Right atrium auricular region (tissue), 2 donors: Measurements from ENCODE around the gene PEX7. TPM values are rescaled to one million over a fixed set of nuclear protein-coding genes. Genes with fewer than 3 reads are reported as not detected.
A peak's percentile ranks its signal among the peaks of the same experiment; 100 is the strongest.

Experiments
- DNase-seq: peaks from one replicate; pipeline ENCODE4 v3.0.0-alpha.2; 2019; ENCODE audit warnings: low spot score
- H3K27ac ChIP-seq, 2 donors: fragments of 200-600 bp; sonication (generic); 1 replicate in 1 of 2; 2 replicates in 1 of 2; pipeline ENCODE4 v1.5.1; 2016 to 2019
- H3K27me3 ChIP-seq, 2 donors: fragments of 200-600 bp; sonication (generic); one replicate each; pipeline versions ENCODE4 v1.5.1 to v1.6.0; 2017 to 2019
- H3K36me3 ChIP-seq: fragments of 200-600 bp; sonication (generic); one replicate; pipeline ENCODE4 v1.5.1; 2016
- H3K4me1 ChIP-seq, 2 donors: fragments of 200-600 bp; sonication (generic); one replicate each; pipeline versions ENCODE4 v1.5.1 to v1.6.0; 2017 to 2019
- H3K4me3 ChIP-seq, 2 donors: fragments of 200-600 bp; sonication (generic); 1 replicate in 1 of 2; 2 replicates in 1 of 2; pipeline ENCODE4 v1.5.1; 2017 to 2019; ENCODE audit warnings: mild to moderate bottlenecking in 1 of 2, moderate library complexity in 1 of 2
- H3K9me3 ChIP-seq, 2 donors: fragments of 200-600 bp; sonication (generic); one replicate each; pipeline ENCODE4 v1.5.1; 2019
- total RNA-seq, 2 donors: library from RNA; depleted of rRNA; stranded (reverse); fragments of >200 nt; gene quantifications; one replicate each; pipeline ENCODE4 v1.1.0, GENCODE V29; 2016
- TF ChIP-seq, protein P1 (sequence below), 2 donors: fragments of 200-600 bp; sonication (generic); IDR thresholded peaks; one replicate each; pipeline ENCODE4 v1.5.1; 2019; ENCODE audit warnings: antibody characterized with exemption in 2 of 2

The PEX7 gene
- 10 to 100 TPM in 1 of 2 donors, 1 to 10 TPM in 1; 7.2 to 14.5 TPM for total RNA-seq

- TF ChIP-seq, protein P1, sequence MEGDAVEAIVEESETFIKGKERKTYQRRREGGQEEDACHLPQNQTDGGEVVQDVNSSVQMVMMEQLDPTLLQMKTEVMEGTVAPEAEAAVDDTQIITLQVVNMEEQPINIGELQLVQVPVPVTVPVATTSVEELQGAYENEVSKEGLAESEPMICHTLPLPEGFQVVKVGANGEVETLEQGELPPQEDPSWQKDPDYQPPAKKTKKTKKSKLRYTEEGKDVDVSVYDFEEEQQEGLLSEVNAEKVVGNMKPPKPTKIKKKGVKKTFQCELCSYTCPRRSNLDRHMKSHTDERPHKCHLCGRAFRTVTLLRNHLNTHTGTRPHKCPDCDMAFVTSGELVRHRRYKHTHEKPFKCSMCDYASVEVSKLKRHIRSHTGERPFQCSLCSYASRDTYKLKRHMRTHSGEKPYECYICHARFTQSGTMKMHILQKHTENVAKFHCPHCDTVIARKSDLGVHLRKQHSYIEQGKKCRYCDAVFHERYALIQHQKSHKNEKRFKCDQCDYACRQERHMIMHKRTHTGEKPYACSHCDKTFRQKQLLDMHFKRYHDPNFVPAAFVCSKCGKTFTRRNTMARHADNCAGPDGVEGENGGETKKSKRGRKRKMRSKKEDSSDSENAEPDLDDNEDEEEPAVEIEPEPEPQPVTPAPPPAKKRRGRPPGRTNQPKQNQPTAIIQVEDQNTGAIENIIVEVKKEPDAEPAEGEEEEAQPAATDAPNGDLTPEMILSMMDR (IDR thresholded peaks at IDR 0.05), result peak; percentile 44 to 74
- H3K4me3 ChIP-seq, result peak within 1 kb of the TSS; percentile 64 to 73
- peak; percentile 93 for DNase-seq
- H3K4me1 ChIP-seq, result peaks cover 0 to 14% of the 10 kb centered on the region in 2 donors
- peak within 1 kb of the TSS; percentile 88 to 89 for H3K27ac ChIP-seq
- H3K9me3 ChIP-seq, result no peaks in the 10 kb centered on the region
- H3K36me3 ChIP-seq, result no peaks in the 10 kb centered on the region
- no peaks in the 10 kb centered on the region for H3K27me3 ChIP-seq
Measured at GRCh38 chr6:136822376-136823127, at the start of gene PEX7. Gene PEX7, plus strand, starts transcription at chr6:136822592. Its CDS starts 74 bp downstream, at chr6:136822666.

DNA sequence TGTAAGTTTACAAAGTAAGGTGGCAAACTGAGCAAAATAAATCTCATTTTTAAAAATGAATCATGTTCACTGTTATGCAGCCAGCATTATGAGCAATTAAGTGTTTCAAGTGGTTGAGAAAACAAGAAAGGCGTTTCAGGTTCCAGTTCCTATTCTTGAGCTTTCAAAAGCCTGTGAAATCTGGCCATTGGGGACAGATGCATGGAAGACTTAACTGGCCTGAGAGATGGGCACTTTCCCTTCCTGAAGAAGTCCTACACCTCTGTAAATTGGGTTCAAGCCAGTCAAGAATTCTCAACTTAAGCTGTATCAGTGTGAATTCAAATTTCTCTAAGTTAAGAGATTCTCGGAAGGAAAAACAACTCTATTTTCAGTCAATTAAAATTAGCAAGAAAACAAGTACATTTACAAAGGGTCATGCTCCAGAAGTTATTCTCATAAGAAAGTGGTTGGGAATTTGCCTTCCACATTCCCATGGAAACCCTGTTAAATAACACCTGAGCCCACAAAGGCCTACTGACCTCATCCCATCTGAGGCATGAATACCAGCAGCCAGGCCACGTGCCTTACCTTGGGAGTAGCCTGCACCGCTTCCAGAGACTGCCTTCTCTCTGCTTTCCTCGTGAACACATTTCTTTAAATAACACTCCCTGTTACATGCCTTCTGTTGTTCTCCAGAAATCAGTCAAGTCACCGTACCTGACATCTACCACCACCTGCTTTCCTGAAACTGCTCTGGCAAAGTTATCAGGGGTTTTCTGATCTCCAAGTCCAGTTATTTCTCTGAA, 49.5 kb upstream of the PEX7 start:
- Histone ChIP-seq H3K27me3 (no peaks in the 10 kb centered on the region), H3K27ac (no peak overlapping the region), H3K9me3 (no peaks in the 10 kb centered on the region), H3K36me3 (no peaks in the 10 kb centered on the region), H3K4me1 (peaks cover 0 to under 1% of the 10 kb centered on the region in 2 donors), H3K4me3 (no peak overlapping the region)
- TF ChIP-seq, protein P1 (IDR thresholded peaks at IDR 0.05), result no peak
- DNase-seq, result no peak

DNA sequence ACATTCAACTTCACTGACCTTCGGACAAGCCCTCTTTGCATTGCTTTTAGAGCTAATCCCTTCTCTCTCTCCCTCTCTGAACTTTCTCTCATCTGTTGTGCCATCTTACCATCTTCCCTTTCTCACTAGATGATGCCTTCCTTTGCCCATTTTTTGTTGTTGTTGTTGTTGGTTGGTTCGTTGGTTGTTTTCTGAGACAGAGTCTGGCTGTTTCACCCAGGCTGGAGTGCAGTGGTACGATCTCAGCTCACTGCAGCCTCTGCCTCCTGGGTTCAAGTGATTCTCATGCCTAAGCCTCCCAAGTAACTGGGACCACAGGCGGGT, 49.0 kb upstream of the PEX7 start:
- no peaks in the 10 kb centered on the region for H3K27me3 ChIP-seq

GRCh38 chr6:136774228-136775041, 48.0 kb upstream of the PEX7 start:
- Histone ChIP-seq H3K27me3 (no peaks in the 10 kb centered on the region), H3K4me3 (no peak overlapping the region), H3K36me3 (no peaks in the 10 kb centered on the region), H3K9me3 (no peaks in the 10 kb centered on the region), H3K27ac (peak overlapping the region in 1 of 2 donors; percentile 11), H3K4me1 (peaks cover 0 to under 1% of the 10 kb centered on the region in 2 donors)
- no peak for DNase-seq
- TF ChIP-seq, protein P1 (IDR thresholded peaks at IDR 0.05), result no peak

More for the DNA sequence above, 49.0 kb upstream of the PEX7 start:
- Histone ChIP-seq H3K36me3 (no peaks in the 10 kb centered on the region), H3K9me3 (no peaks in the 10 kb centered on the region), H3K4me3 (no peak overlapping the region), H3K27ac (no peak overlapping the region), H3K4me1 (no peaks in the 10 kb centered on the region)
- no peak for DNase-seq
- TF ChIP-seq, protein P1 (IDR thresholded peaks at IDR 0.05), result no peak

DNA sequence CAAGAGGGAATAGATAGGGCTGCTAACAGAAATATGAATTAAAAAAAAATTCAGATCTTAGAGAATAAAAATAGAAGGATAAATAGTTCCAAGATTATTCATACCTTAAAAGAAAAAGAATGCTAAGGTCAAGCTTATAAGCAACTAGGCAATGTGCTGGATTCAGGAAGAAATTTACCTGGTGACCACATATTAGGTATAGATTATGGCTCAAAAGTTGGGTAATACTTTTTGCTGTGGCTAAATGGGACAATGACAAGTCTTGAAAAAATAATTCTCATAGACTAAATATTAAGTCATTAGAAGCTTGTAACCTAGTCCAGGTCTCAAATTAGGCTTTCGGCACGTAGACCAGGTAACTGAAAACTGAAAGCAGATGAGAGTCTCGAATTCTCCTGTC, 47.3 kb upstream of the PEX7 start:
- Histone ChIP-seq H3K9me3 (no peaks in the 10 kb centered on the region), H3K4me3 (no peak overlapping the region), H3K27me3 (no peaks in the 10 kb centered on the region), H3K4me1 (peaks cover 0 to 5% of the 10 kb centered on the region in 2 donors), H3K27ac (no peak overlapping the region), H3K36me3 (no peaks in the 10 kb centered on the region)
- TF ChIP-seq, protein P1 (IDR thresholded peaks at IDR 0.05), result no peak
- no peak for DNase-seq
